Choroid plexus epithelial cell (primary cell): ENCODE results near the gene C8B.

ENCODE experiments used
- DNase-seq: peaks from one replicate; pipeline ENCODE4 v3.0.0-alpha.2; 2010; ENCODE audit warnings: low read depth
- H3K4me3 ChIP-seq: 2 replicates; pipeline ENCODE4 v1.5.1; 2011; ENCODE audit warnings: low read depth, mild to moderate bottlenecking, control low read depth, low read length, moderate library complexity
- TF ChIP-seq, protein P1 (sequence below): conservative IDR thresholded peaks from 2 replicates; pipeline ENCODE4 v1.5.1; 2011; ENCODE audit warnings: low read depth, mild to moderate bottlenecking, control low read depth, inconsistent platforms, low read length, moderate library complexity

C8B gene

GRCh38 chr1:57003398-57004139 lies 37.8 kb upstream of the C8B start:
- DNase-seq: no peak
- TF ChIP-seq, protein P1, sequence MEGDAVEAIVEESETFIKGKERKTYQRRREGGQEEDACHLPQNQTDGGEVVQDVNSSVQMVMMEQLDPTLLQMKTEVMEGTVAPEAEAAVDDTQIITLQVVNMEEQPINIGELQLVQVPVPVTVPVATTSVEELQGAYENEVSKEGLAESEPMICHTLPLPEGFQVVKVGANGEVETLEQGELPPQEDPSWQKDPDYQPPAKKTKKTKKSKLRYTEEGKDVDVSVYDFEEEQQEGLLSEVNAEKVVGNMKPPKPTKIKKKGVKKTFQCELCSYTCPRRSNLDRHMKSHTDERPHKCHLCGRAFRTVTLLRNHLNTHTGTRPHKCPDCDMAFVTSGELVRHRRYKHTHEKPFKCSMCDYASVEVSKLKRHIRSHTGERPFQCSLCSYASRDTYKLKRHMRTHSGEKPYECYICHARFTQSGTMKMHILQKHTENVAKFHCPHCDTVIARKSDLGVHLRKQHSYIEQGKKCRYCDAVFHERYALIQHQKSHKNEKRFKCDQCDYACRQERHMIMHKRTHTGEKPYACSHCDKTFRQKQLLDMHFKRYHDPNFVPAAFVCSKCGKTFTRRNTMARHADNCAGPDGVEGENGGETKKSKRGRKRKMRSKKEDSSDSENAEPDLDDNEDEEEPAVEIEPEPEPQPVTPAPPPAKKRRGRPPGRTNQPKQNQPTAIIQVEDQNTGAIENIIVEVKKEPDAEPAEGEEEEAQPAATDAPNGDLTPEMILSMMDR: no peak
- no peak overlapping the region for H3K4me3 ChIP-seq

- H3K4me3 ChIP-seq: no peak overlapping the region
- TF ChIP-seq, protein P1: no peak
- no peak for DNase-seq
Measured at GRCh38 chr1:56995414-56996100, 29.7 kb upstream of the C8B start.

DNA sequence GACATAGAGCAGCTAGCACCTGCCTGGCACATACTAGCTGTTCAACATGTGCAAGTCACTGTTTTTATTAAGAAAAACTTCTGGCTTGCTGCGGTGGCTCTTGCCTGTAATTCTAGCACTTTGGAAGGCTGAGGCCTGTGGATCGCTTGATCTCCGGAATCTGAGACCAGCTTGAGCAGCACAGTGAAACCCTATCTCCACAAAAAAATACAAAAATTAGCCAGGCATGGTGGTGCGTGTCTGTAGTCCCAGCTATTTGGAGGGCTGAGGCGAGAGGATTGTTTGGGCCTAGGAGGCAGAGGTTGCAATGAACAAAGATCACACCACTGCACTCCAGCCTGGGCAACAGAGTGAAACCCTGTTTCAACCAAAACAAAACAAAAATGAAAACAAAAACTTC lies 27.7 kb upstream of the C8B start:
- TF ChIP-seq, protein P1: no peak
- no peak for DNase-seq
- no peak overlapping the region for H3K4me3 ChIP-seq

GRCh38 chr1:56992318-56993125 lies 26.7 kb upstream of the C8B start:
- TF ChIP-seq, protein P1: no peak
- H3K4me3 ChIP-seq: no peak overlapping the region
- DNase-seq: no peak

- DNase-seq: no peak
- TF ChIP-seq, protein P1: no peak
Measured at GRCh38 chr1:56991576-56991975, 25.8 kb upstream of the C8B start.

DNA sequence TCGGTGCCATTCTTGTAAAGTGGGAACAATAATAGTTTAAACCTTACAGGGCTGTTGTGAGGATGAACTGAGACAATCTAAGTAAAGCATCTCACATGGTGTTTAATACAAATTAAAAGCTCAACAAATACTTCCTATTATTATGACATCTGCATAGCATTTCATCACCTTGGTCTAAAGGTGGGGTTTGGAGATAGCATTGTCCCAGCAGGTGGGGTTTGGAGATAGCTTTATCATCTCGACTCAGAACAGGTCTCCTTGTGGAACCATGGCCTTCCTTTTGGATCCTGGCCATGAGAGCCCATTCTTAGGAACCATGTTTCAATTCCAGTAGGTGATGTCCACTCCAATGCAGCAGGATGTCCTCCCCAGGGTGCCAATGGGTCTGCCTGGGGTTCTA lies 20.6 kb upstream of the C8B start:
- TF ChIP-seq, protein P1: no peak

More at GRCh38 chr1:56991576-56991975, 25.8 kb upstream of the C8B start:
- no peak overlapping the region for H3K4me3 ChIP-seq

More for the DNA sequence above, 20.6 kb upstream of the C8B start:
- no peak for DNase-seq
- H3K4me3 ChIP-seq: no peak overlapping the region
